Measurements from ENCODE around the gene RUSF1.
A peak's percentile ranks its signal among the peaks of the same experiment; 100 is the strongest.
"Not testable (repeated sequence)": the region's sequence is repeated elsewhere in the genome, so short reads cannot be mapped to it uniquely, and the experiment has no call there.

RUSF1 gene

DNA sequence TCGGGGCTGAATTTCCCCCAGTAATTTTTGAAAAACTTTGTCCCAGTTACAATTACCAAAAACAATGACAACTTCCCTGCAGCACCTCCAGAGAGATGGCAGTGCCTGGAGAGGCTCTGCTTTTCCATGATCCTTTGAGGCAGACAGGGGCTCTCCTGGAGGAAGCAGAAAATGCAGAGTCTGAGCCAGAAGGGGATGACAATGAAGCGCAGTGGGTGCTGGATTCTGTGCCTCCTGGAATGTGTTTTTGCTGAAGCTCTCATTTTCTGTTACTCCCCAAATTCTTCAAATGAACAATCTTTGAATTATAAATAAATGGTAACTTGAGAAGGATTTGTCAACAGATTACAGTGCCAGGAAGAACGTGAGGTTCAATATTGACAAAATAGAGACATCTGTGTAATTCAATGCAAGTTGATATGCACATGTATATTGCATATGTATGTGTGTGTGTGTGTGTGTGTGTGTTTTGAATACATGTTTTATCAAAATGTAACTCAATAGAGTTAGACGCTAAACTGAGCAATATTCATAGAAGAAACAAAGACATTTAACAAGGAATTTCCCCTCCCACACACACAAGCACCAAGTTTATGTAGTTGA lies 9.7 kb upstream of the RUSF1 start:
- no peak for DNase-seq (ENCODE audit: low read depth in 2 of 2)

DNA sequence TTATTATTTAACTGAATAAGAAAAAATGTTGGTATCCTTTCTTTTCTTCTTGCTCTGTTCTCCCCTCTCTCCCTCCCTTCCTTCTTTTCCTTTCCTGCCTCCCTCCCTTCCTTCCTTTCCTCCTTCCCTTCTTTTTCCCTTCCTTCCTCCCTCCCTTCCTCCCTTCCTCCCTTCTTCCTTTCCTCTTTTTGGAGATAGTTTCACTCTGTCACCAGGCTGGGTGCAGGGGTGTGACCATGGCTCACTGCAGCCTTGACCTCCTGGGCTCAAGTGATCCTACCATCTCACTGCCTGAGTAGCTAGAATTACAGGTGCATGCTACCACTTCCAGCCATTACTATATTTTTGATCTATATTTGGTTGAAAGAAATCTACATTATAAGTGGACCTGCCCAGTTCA lies 5.7 kb upstream of the RUSF1 start:
- DNase-seq (ENCODE audit: low read depth in 2 of 2) = no peak

DNA sequence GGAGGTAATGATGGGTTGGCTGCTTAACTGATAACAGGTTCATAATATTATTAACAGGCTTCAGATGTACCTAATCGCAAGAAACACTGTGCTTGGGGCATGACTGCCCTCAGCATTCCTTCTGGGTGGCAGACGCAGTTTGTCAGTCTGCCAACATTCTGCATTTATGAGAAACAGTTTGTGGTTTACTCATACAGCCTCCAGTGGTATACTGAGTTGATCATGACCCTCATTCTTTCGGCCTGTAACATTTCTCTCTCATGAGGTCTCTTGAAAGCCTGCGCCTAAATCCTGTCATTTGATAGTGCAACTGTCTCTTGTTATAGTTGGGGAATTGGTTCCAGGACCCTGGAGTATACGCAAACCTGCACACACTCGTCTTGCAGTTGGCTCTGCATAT lies 4.9 kb upstream of the RUSF1 start:
- DNase-seq (ENCODE audit: low read depth in 2 of 2) = no peak

DNA sequence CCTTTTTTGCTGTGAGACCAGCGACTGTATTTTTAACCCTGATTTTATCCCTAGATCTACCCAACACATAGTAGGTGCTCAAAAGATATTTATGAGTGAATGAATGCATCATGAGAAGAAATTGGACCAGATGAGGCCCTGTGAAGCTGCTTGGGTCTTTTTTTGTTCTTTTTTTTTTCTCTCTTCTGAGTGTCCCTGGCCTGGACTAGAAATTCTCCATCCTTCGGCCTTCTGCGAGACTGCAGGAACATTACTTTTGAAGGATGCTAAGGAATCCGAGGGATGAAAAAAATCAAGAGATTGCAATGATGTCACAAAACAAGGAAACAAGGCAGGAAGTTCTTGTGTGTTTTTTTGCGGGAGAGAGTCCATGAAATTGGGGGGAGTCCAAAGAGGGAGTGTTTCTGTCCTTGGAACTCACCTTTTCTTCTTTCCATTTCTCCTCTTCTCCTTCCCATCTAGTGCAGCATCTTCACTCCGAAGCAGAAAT lies 560 bp upstream of the RUSF1 start:
- DNase-seq (ENCODE audit: low read depth in 2 of 2) = no peak

DNA sequence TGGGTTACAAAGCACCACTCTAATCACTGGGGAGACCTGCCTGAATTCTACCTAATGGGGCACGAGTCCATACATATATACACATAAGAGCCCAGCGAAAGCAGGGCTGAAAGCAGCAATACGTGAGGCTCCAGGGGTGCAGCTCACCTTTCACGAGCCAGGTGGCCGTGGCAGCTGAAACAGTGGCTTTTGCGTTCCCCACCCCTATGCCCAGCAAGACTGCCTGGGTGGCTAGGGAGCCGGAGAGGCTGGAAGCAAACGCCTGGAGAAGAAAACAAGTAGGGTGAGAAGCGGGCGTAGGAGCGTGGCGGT lies 618 bp downstream of the RUSF1 start:
- DNase-seq (ENCODE audit: low read depth in 2 of 2) = no peak

DNA sequence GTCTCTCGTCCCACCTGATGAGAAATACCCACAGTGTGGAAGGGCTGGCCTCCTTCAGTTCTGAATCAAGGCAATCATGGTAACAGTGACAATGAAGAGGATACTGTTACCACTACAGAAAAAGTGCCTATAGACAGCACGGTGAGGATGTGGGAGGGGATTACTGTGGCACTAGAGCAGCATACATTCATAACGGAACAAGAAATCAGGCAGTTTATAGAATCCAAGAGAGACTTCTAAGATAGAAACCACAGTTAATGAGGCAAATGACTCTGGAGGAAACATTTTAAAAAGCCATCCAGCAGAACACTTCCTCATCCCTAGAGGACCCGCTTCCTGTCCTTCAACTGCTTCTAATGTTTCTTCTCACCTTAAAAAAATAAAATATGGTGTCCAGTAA lies 2.7 kb downstream of the RUSF1 start:
- no peak for DNase-seq (ENCODE audit: low read depth in 2 of 2)

DNA sequence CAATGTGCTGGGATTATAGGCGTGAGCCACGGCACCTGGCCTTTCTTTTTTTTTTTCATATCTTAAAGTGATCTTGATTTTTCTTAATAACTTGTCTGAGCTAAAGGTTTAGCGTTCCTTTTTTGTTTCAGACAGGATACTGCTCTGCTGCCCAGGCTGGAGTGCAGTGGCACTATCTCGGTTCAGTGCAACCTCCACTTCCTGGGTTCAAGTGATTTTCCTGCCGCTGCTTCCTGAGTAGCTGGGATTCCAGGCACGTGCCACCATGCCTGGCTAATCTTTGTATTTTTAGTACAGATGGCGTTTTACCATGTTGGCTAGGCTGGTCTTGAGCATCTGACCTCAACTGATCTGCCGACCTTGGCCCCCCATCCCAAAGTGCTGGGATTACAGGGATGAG lies 4.0 kb downstream of the RUSF1 start:
- DNase-seq (ENCODE audit: low read depth in 2 of 2) = no peak

DNA sequence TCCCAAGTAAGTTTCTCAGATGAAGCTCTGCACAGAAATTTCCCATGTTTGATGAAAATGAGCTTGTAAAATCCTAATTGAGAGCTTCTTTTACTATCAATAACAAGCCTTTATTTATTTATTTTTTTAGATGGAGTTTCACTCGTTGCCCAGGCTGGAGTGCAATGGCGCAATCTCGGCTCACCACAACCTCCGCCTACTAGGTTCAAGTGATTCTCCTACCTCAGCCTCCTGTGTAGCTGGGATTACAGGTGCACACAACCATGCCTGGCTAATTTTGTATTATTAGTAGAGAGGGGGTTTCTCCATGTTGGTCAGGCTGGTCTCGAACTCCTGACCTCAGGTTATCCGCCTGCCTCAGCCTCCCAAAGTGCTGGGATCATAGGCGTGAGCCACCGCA lies 4.6 kb downstream of the RUSF1 start:
- not testable (repeated sequence) for DNase-seq (ENCODE audit: low read depth in 2 of 2)

DNA sequence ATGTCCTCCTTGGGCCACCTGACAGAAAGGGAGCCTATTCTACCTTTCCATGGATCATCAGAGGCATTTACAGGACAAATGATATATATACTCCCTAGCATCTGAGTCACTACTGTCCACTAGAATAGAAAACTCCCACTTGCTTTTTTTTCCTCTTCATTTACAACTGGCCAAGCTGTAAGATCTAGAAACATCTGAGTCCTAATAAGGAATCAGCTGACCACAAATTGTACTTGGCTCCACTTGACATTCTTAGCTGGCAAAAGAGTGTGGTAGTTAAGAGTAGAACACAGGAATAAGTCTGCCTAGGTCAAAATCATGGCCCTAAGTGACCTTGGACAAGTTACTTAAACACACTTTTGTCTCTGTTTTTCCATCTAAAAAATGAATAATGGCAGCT lies 5.2 kb downstream of the RUSF1 start:
- no peak for DNase-seq (ENCODE audit: low read depth in 2 of 2)

DNA sequence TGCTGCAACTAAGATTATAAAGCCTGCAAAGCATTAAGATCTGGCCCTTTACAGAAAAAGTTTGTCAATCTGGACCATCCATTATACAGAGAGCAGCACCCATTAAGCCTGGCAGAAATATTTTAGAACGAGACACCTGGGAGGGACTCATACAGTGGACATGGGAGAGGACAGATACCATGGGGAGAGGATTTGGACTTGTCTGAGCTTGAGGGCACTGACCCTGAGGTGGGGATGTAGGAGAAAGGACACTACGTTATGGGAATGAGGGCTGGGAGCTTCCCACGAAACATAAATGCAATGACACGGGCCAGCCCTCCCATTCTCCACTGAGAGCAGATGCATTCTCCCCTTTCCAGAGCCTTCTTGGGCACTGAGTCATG lies 6.2 kb downstream of the RUSF1 start:
- no peak for DNase-seq (ENCODE audit: low read depth in 2 of 2)

DNA sequence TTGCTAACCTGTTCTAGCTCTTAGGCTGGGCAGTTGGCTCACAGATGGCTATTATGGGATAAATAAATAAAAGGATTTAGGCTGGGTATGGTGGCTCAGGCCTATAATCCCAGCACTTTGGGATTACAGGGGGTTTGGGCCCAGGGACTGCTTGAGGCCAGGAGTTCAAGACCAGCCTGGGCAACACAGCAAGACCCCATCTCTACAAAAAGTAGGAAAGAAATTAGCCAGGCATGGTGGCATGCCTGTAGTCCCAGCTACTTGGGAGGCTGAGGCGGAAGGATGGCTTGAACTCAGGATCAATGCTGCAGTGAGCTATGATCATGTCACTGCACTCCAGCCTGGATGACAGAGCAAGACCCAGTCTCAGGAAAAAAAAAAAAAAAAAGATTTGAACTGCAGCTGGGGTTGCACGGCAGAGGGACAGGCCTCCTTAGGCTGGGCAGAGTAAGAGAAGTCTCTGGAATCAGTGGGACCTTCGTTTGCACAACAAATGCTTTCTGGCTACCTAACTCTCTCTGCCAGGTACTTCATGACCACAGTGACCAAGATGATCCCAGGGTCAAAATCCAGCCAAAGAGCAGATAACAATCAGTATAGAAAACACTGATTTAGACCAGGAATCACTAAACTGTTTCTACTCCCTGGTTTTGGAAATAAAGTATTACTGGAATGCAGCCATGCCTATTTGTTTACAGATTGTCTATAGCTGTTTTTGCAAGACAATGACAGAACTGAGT lies 6.8 kb downstream of the RUSF1 start:
- no peak for DNase-seq (ENCODE audit: low read depth in 2 of 2)

DNA sequence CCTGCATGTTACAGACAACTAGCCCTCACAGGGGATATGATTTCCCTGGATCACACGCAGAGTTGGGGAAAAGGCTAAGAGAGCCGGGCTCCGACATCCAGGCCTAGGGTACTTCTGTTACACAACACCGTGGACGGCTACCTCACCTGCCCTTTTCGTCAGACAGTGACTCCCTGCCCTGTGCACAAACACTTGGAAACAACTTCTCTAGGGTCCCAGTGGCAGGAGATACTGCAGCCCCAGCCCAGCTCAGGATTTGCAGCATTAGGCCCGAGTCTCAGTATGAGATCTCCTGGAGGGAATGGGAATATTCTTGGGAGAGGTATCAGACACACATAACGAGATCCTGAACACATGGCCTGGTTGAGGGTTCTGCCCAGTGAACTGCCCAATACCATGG lies 8.3 kb downstream of the RUSF1 start:
- DNase-seq (ENCODE audit: low read depth in 2 of 2) = no peak

DNA sequence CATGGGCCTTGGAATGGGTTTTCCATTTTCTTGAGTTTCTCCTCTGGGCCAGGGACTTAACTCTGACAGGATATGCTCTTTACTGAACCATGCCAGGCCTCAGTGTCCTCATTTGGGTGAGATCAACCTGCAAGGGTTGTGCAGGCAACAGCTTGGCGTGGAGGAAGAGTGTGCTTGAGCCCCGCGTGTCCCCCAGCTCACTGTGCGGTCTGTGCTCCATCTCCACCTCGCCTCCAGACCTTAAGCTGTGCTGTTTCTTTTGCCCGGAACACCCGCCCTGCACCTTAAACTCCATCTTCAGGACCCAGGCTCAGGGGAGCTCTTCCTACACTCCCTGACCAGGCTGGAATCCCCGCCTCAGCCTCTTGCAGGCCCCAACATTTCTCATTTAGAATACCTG lies 9.7 kb downstream of the RUSF1 start:
- DNase-seq (ENCODE audit: low read depth in 2 of 2) = no peak

DNA sequence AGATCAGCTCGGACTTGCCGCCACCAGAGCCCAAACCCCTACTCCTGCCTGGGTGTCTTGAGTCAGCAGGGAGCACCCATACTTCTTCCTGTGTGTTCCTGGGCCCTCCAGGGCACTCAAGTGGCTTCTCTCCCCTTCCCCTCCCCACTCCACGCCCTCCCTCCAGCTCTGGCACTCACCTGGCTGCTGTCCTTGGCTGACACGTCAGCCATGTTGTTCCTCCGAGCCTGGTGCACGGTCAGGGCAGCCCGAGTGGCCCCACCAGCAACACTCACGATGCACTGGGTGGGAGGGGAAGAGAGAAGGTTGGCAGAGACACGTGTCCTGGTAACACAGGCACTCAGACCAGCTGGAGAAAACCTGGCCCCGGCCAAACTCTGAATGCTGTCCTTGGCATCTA lies 11.5 kb downstream of the RUSF1 start:
- no peak for DNase-seq (ENCODE audit: low read depth in 2 of 2)

DNA sequence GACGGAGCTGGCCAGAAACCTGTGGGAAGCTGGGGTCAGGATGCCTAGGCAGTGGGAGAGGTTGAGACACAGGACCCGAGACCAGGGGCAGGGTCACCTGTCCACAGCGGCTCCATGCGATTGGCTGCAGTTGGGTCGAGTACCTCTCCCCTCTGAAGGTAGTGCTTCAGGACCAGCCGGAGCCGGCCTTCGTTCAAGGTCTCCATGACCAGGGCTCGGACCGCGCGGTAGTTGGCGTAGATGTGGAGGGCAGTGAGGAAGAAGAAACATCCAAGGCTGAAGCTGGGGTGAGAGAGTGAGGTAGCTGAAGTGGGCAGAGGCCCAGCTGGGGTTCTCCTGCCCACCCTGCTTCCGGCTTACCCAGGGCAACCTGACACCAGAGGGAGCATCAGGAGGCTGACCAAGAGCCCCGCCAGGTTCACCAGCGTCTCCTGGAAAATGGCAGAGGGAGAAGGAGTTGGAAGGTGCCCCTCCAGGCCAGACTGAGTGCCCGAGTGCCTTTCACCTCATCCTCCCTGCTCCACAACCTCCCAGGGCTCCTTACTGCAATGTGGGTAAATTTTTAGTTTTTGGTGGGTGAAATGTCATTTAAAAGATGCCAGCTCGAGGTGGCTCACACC lies 14.6 kb downstream of the RUSF1 start:
- DNase-seq (ENCODE audit: low read depth in 2 of 2) = no peak

DNA sequence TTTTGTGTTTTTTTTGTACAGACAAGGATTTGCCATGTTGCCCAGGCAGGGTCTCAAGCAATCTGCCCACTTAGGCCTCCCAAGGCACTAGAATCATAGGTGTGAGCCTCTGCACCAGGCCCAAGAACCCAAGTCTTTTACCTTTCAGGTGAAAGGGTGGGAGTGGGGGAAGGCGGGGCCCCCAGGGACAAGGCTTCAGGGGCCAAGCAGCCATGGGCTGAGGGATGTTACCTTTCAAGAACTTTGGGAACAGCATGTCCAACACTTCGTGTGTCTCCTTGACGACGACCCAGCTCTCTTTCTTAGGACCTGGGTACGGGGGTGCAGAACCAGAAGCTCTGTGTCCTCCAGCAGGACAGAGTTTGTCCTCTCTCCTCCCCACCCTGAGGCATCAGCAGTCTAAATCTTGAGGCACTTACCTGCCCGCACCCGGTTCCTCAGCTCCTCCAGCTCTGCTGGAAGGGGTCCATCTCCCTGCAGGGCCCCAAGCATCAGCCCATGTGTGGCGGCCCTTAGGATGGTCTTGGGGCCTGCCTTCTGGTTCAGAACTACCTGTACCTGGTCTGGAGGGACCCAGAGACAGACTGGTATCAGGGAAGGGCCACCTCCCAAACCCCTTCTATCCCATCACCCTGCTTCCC lies 16.3 kb downstream of the RUSF1 start:
- DNase-seq (ENCODE audit: low read depth in 2 of 2) = no peak

DNA sequence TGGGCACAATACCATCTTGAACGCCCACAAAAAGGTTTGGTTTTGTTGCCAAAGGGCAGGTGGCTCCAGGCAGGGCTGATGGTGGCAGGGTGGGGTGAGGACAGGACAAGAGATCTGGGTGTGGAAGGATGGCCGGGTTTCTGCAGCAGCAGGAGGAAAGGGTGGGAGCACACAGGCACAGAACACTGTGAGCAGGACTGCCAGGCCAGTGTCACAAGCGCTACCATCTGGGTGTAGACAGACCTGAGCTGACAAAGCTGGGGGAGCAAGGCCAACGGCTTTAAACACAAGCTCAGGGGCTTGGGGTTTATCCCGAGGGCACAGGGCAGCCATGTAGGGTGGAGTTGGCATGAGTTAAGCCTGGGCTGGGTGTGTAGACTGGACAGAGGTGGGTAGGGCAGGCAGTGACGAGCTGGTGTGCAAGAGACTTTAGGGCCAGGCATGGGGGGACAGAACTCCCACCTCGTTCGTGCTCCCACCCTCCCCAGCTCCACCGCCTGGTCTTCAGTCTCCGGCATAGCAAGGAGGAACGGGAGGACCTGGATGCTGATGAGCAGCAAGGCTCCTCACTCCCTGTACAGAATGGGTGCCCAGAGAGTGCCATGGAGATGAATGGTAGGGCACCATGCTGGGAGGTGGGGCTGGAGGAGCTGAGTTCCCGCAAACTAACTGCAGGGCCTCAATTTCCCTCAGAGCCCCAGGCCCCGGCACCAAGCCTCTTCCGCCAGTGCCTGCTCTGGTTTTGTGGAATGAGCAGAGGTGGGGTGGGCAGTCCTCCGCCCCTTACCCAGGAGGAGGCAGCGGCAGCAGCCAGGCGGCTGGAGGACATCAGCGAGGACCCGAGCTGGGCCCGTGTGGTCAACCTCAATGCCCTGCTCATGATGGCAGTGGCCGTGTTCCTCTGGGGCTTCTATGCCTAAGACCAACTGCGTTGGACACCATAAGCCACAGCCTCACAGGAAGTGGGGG lies 18.3 kb downstream of the RUSF1 start:
- no peak for DNase-seq (ENCODE audit: low read depth in 2 of 2)

DNA sequence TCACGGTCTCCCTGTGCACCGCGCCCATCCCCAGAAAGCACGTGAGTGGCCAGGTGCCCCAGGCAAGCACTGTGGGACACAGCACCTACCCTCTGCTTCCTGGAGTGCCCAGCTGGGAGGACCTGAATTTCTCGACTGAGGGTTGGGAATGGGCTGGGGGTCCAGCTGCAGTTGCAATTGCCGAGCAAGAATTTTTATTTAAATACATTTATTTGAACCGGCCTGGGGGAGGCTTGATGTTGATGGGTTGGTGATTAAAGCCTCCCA lies 19.0 kb downstream of the RUSF1 start:
- DNase-seq (ENCODE audit: low read depth in 2 of 2) = no peak

DNA sequence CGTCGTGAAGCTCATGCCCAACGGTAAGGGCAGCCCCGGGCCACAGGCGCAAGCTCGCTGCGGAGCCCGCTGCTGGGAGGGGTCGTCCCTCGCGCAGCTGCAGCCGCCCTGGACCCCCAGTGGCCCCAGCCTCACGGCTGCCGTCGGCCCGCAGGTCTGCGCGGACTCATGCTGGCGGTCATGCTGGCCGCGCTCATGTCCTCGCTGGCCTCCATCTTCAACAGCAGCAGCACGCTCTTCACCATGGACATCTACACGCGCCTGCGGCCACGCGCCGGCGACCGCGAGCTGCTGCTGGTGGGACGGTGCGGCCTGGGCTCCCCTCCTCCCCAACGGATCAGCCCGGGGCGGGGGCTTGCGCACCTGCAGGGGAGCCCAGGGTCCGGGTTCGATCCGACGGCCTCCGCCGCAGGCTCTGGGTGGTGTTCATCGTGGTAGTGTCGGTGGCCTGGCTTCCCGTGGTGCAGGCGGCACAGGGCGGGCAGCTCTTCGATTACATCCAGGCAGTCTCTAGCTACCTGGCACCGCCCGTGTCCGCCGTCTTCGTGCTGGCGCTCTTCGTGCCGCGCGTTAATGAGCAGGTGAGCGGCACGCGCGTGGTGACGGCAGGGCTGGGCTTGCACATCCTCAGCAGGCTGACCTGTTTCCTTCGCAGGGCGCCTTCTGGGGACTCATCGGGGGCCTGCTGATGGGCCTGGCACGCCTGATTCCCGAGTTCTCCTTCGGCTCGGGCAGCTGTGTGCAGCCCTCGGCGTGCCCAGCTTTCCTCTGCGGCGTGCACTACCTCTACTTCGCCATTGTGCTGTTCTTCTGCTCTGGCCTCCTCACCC lies 19.5 kb downstream of the RUSF1 start:
- DNase-seq (ENCODE audit: low read depth in 2 of 2) = no peak

DNA sequence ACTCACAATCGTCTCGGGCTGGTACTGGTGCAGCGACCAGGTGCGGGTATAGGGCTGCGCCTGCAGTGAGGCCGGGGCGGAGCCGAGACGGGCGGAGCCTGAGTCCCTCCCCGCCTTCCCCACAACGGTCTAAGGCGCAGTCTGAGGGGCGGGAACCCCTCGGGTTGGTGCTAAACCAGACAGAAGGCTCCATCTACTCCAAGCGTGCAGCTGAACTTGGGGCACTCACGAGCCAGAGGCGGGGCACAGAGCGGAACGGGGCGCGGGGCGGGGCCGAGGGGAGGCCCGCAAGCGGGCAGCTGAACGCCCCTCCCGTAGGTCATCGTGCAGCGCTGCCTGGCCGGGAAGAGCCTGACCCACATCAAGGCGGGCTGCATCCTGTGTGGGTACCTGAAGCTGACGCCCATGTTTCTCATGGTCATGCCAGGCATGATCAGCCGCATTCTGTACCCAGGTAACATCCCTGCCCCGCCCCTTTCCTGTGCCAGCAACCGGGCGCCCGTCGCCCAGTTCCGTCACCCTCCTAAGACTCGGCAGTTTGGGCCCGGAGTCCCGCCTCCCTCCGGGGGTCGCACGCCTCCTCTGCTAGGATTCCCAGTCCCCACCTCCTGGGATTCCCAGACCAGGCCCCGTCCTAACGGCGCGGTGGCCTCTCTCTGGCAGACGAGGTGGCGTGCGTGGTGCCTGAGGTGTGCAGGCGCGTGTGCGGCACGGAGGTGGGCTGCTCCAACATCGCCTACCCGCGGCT lies 20.3 kb downstream of the RUSF1 start:
- DNase-seq (ENCODE audit: low read depth in 2 of 2) = peak; percentile 29 to 32
